Activated T-cell treated with anti-CD3 and anti-CD28 coated beads, Interleukin-2, amount 50 U/mL, for 4 hours (primary cell): Measurements from ENCODE around the gene UBD. TPM values are rescaled to one million over a fixed set of nuclear protein-coding genes. Genes with fewer than 3 reads are reported as not detected.

Experiments
- ATAC-seq, 2 donors: fragments of 200-7000 bp; cut with Tn5 transposase; one replicate each; pipeline ENCODE4 v1.10.0; 2021
- DNase-seq: peaks from one replicate; pipeline ENCODE4 v3.0.0-alpha.2; 2020
- H3K27me3 Mint-ChIP-seq: one replicate; pipeline ENCODE4 v1.8.0; 2021; ENCODE audit warnings: low read depth, mixed read lengths
- H3K36me3 Mint-ChIP-seq: one replicate; pipeline ENCODE4 v1.8.0; 2022; ENCODE audit warnings: mixed read lengths; ENCODE audit not compliant: insufficient read depth
- H3K4me1 Mint-ChIP-seq: one replicate; pipeline ENCODE4 v1.8.0; 2021; ENCODE audit warnings: low read depth, mixed read lengths
- H3K4me3 Mint-ChIP-seq: one replicate; pipeline ENCODE4 v1.8.0; 2021; ENCODE audit warnings: mild to moderate bottlenecking, moderate library complexity, mixed read lengths
- H3K9me3 Mint-ChIP-seq: one replicate; pipeline ENCODE4 v1.8.0; 2021; ENCODE audit warnings: mixed read lengths
- total RNA-seq, 3 donors: library from RNA; stranded (reverse); gene quantifications; one replicate each; pipeline ENCODE4 v1.2.1, GENCODE V29; 2021

UBD gene
- 1 to 10 TPM; 1.6 to 3.5 (median 3.3) TPM for total RNA-seq

DNA sequence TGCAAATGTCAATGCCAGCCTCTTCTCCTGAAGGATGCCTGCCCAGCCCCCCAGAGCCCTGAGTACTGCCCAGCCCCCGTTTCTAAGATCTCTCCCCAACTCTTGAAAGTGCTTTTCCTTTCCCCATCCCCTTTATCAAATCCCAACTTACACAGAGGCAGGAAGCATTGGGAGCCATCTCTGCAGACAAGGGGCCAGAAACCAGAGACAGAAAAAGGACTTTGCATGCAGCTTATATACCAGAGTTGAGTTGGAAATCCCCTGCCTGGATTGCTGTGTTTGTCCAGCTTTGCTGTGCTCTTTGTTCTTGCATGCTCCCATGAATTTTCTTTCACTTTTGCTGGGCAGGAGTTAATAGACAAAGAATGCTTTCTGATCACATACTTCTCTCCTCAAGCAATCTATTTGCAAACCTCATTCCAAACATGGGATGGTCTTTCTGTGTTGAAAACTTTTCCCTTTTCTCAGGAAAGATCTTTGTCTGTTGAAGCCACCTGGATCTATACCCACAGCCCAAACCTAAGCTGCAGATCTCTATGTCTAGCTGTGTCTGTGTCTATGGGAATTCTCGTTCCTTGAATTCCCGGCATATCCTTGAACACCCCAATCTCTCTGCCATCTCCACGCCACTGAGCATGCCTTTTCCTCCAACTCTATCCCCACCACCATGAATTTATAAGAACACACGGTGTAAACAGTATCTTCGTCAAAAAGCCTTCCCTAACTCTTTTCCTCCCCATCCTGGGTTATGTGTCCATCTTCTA, at the start of gene UBD:
UBD (minus strand) TSS at position 209 of the 764 bp plus-strand sequence; CDS start at position 178, 31 bp downstream.
- Mint-ChIP-seq H3K4me3 (no peak within 1 kb of the TSS), H3K9me3 (no peaks in the 10 kb centered on the region), H3K36me3 (no peaks in the 10 kb centered on the region), H3K27me3 (peaks cover 60% of the 10 kb centered on the region), H3K4me1 (peaks cover 6% of the 10 kb centered on the region)
- no peak for ATAC-seq
- DNase-seq: no peak

DNA sequence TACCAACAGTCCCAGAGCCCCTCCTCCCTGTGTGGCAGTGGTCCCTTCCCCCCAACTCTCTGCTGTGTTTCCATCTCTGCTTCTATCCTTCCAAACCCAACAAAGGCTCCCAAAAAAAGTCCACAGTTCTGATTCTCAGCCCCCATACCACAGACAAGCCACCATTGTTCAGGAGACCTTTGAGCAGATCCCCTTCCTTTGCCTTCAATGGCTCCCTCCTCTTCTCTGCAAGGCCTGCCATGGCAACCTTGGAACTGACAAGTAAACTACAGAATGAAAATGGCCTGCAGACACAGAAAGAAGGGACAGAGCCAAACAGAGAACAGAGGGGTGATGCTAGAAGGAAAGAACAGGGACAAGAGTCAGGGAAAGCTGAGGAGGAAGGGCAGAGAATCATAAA, 48.6 kb upstream of the UBD start:
- no peaks in the 10 kb centered on the region for H3K4me1 Mint-ChIP-seq
- no peaks in the 10 kb centered on the region for H3K9me3 Mint-ChIP-seq
- ATAC-seq: no peak
- no peaks in the 10 kb centered on the region for H3K27me3 Mint-ChIP-seq
- no peak overlapping the region for H3K4me3 Mint-ChIP-seq
- no peak for DNase-seq
- peaks cover 37% of the 10 kb centered on the region for H3K36me3 Mint-ChIP-seq

DNA sequence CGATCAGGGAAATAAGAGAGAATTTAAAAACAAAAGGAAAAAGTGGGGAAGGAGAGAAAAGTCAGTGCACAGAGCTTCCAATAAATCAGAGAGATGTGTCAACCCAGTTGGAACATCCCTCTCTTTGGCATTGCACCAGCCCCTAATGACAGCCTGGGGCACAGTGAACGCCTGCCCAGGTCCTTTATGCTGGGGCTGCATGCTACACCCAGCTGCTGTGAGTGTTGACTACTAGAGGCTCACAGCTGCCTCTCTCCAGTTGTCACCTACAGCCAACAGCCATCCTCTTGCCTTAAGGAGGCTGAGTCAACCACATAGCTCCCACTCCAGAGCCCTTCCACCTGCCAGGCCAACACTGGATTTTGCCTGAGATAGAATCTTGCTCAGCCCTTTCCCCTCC, 44.4 kb upstream of the UBD start:
- DNase-seq (no peak), ATAC-seq (no peak)
- H3K36me3 Mint-ChIP-seq: peaks cover 24% of the 10 kb centered on the region
- H3K4me1 Mint-ChIP-seq: no peaks in the 10 kb centered on the region
- H3K9me3 Mint-ChIP-seq: no peaks in the 10 kb centered on the region
- no peak overlapping the region for H3K4me3 Mint-ChIP-seq
- H3K27me3 Mint-ChIP-seq: no peaks in the 10 kb centered on the region

DNA sequence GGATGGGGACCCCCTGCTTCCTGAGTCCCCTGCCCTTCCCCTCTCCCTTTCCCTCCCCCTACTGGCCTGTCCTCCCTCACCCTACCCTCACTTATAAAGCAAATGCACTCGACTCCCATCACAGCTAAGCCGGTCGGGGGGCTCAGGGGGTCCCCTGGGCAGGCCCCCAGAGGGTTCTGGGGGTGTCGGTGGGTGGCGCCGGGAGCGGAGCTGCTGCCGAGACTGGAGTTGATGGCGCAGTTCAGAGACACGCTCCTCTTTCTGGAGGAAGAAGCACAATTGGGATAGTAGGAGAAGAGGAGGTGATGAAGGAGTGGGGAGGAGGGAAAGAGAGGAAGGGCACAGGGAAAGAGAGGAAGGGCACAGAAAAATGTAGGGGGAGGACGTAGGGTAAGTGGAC, 43.9 kb upstream of the UBD start:
- Mint-ChIP-seq H3K36me3 (peaks cover 21% of the 10 kb centered on the region), H3K27me3 (no peaks in the 10 kb centered on the region), H3K9me3 (no peaks in the 10 kb centered on the region), H3K4me3 (no peak overlapping the region), H3K4me1 (no peaks in the 10 kb centered on the region)
- ATAC-seq: no peak
- DNase-seq: no peak

DNA sequence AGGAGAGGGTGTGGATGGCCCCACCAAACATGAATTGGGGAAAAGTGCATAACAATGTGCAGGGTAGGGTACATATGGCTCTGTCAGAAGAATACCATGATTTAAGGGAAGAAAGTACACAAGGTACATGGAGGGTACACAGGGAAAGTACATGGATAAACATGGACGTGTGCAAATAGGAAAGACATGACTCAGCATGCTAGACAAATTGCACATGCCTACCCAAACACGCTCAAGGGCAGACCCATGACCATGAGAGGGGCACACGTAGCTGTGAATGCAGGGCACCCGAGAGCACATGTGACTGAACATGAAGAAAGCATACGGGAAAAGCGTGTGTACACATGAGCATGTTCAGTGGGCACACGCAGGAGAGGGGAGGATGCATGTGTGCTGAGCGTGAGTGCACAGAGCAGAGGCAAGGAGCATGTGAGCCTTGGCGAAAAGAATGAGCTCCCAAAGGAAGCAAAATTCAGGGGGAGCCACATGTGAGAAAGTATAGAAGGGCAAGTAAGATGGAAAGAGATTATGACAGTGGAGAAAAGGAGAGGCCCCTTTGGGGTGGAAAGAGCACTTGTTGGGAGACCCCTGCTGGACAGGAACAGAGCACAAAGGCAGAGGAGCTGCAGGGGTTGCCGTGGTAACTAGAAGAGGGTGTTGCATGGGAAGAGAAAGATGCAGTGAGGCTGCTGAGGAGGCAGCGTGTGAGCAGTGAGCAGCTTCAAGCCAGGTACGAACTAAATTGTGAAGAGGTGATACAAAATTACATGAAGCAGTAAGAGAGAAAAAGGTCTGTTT, 43.2 kb upstream of the UBD start:
- no peak overlapping the region for H3K4me3 Mint-ChIP-seq
- no peaks in the 10 kb centered on the region for H3K4me1 Mint-ChIP-seq
- peaks cover 16% of the 10 kb centered on the region for H3K36me3 Mint-ChIP-seq
- ATAC-seq (no peak), DNase-seq (no peak)
- H3K27me3 Mint-ChIP-seq: no peaks in the 10 kb centered on the region
- H3K9me3 Mint-ChIP-seq: no peaks in the 10 kb centered on the region

DNA sequence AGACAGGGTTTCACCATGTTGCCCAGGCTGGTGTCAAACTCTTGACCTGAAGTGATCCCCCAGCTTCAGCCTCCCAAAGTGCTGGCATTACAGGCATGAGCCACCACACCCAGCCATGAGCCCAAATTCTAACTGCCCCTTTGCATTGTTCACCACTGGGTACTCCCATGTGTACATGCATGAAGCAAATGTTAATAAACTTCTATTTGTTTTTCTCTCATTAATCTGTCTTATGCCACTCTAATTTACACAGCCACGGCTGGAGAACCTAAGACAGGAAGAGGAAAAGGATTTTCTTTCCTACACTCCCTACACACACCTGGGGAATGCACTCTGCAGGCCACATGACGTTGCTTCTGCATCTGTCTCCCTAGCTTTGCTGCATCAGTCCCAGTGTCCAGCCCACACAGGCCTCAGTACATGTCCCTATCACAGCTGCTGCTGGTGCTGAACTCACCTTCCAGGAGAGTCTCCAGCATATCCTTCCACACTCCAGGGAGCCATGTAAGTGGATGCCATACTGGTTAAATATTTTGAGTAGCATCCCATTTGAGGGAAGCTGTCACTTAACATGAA, 38.7 kb upstream of the UBD start:
- no peak for DNase-seq
- H3K4me3 Mint-ChIP-seq: no peak overlapping the region
- peaks cover 4% of the 10 kb centered on the region for H3K27me3 Mint-ChIP-seq
- no peak for ATAC-seq
- no peaks in the 10 kb centered on the region for H3K9me3 Mint-ChIP-seq
- H3K4me1 Mint-ChIP-seq: no peaks in the 10 kb centered on the region
- H3K36me3 Mint-ChIP-seq: peaks cover 3% of the 10 kb centered on the region

DNA sequence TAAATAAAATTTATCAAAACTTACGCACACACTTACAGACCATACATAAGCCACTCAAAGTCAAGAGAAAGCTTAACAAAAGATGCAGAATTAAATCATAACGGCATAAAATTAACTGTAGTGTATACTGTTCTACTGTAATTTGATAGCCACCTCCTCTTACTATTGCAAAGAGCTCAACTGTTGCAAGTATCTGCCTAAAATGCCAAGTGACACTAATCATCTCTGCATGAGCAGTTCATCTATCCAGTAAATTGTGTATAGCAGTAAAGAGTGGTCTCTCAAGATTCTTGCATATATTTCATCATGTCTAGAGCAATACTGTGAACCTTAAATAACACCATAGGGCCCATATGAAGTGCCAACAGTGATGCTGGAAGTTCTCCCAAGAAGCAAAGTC, 37.7 kb upstream of the UBD start:
- H3K27me3 Mint-ChIP-seq: peaks cover 8% of the 10 kb centered on the region
- H3K9me3 Mint-ChIP-seq: no peaks in the 10 kb centered on the region
- no peak overlapping the region for H3K4me3 Mint-ChIP-seq
- no peaks in the 10 kb centered on the region for H3K36me3 Mint-ChIP-seq
- ATAC-seq: no peak
- H3K4me1 Mint-ChIP-seq: no peaks in the 10 kb centered on the region
- no peak for DNase-seq

DNA sequence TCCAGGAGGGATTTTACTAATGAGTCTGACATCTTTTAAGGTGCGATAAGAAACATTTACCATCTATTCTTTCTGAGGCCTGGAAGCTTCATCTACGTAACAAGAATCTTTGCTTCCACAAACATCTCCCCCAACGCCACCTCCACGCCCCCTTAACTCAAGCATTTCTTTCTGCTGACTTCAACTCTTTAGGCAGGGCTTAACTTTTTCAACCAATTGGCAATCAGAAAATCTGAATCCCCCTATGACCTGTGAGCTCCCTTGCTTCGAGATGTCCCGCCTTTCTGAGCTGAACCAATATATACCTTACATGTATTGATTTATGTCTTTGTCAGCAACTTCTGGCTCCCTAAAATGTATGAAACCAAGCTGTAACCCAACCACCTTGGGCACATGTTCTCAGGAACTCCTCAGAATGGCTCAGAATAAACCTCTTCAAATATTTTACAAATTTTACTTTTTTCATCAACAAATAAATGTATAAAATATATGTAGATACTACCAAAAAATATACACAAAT, 36.9 kb upstream of the UBD start:
- Mint-ChIP-seq H3K9me3 (no peaks in the 10 kb centered on the region), H3K4me3 (no peak overlapping the region), H3K4me1 (no peaks in the 10 kb centered on the region), H3K27me3 (peaks cover 13% of the 10 kb centered on the region), H3K36me3 (no peaks in the 10 kb centered on the region)
- ATAC-seq (no peak), DNase-seq (no peak)

DNA sequence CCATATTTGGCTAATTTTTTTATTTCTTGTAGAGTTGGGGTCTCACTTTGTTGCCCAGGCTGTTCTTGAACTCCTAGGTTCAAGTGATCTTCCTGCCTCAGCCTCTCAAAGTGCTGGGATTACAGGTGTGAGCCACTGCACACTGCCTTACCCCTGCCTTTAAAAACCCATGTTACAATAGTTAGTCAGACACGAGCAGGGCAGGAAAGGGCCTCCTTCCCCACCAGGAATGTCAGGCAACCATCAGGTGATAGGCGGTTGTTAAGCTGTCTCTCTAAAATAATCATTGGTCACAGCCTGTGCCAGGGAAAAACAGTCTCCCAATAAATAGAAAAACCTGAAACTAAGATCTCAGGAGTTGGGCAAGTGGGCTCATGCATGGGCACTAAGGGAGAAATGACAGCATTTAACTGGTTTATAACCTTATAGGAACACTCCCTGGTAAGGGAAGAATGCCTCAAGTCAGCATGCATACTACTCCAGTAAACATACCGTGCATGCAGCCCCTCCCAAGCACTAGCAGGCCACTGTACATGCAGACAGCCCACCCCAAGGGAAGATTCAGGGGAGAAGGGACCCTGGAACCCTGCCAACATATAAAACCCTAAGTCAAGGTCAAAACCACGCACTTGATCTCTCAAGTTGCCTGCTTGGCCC, 33.8 kb upstream of the UBD start:
- Mint-ChIP-seq H3K4me3 (no peak overlapping the region), H3K36me3 (no peaks in the 10 kb centered on the region), H3K4me1 (no peaks in the 10 kb centered on the region), H3K27me3 (peaks cover 31% of the 10 kb centered on the region), H3K9me3 (no peaks in the 10 kb centered on the region)
- DNase-seq (no peak), ATAC-seq (no peak)

DNA sequence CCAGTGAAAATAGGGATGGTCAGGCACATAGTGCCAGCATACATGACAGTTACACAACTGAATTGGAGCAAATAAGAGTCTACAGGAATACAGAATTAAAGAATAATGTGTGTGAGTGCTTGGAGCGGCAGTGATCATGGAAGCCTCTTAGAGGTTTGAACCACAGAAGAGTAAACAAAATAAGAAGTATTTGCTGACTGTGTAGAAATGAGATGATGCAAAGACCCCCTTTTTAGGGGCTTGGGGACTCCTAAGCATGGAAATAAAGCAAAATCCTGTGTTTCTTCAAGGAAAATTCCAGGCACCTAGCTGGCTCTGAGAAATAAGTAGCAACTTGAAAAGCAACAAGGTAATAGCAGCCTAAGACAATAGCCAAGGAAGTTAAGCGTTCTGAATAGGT, 32.1 kb upstream of the UBD start:
- H3K9me3 Mint-ChIP-seq: no peaks in the 10 kb centered on the region
- H3K4me3 Mint-ChIP-seq: no peak overlapping the region
- no peaks in the 10 kb centered on the region for H3K36me3 Mint-ChIP-seq
- peaks cover 36% of the 10 kb centered on the region for H3K27me3 Mint-ChIP-seq
- no peak for ATAC-seq
- H3K4me1 Mint-ChIP-seq: no peaks in the 10 kb centered on the region
- DNase-seq: no peak

DNA sequence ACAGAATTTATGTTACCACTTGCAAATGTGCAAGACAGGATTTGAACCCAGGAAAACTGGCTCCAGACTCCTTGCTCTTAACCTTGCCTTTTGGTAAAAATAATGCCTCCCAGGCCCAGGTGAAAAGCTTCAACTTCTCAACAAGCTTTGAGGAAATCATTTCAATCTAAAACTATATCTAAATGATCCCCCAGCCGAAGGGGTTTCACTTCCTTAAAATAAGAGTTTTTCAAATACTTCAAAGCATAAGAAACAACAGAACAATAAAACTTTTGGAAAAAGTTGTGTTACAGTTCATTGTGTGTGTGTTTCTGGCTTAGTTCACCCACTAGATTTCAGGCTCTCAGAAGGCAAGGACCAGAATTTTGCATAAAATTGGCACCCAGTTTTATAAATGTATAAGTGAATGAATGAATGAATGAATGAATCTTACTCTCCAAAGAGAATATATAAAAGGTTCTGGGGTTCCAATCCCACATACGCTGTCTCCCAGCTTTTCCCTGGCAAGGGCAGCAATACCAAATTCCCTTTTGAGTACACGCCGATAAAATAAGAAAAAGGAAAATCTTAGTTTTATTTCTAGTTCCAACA, 30.8 kb upstream of the UBD start:
- Mint-ChIP-seq H3K27me3 (peaks cover 43% of the 10 kb centered on the region), H3K9me3 (no peaks in the 10 kb centered on the region), H3K4me3 (no peak overlapping the region), H3K4me1 (no peaks in the 10 kb centered on the region), H3K36me3 (no peaks in the 10 kb centered on the region)
- DNase-seq (no peak), ATAC-seq (no peak)

DNA sequence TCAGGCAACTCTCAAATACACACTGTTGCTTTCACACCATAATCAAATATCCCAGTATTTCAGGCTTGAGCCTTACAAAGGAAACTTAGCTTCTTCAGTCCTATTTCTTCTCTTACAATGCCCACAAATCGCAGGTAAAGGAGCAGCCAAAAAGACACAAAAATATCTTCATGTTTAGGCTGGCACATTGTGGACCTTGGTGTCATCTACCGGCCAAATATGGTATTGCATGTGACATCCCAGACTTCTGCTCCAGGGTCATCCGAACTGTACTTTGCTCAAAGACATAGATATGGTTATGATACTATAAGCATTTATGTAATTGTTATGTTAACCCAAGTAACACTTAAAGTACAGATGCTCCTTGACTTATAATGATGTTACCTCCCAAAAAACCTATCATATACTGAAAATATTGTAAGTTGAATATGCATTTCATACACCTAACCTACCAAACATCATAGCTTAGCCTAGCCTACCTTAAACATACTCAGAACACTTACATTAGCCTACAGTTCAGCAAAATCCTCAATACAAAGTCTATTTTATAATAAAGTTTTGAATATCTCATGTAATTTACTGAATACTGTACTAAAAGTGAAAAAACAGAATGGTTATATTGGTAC, 30.0 kb upstream of the UBD start:
- Mint-ChIP-seq H3K9me3 (no peaks in the 10 kb centered on the region), H3K4me3 (no peak overlapping the region), H3K36me3 (no peaks in the 10 kb centered on the region), H3K27me3 (peaks cover 45% of the 10 kb centered on the region), H3K4me1 (no peaks in the 10 kb centered on the region)
- ATAC-seq (peak; percentile 52 to 53), DNase-seq (peak; percentile 45)

DNA sequence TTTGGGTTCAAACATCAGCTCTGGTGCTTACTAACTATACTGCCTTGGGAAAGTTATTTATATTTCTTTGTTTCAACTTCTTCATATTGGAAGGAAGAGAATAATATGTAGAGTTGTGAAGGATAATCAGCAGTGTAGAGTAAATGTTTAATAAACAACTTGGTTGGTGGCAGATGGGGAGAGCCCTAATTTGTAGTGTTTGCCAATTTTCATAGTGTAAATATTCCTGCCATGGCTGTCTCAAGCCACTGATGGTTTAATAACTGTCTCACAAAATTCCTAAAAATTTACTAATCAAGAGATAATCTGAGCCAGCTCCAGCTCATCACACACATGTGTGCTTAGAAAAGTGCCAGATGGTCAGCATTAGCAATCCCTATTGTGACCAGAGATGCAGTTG, 25.3 kb upstream of the UBD start, which contains the start of gene OR2H2:
OR2H2 (plus strand) TSS at position 301 of the 400 bp plus-strand sequence. CDS start 2,824 bp downstream, outside the sequence.
- H3K27me3 Mint-ChIP-seq: peaks cover 31% of the 10 kb centered on the region
- no peak for ATAC-seq

More for the DNA sequence above, 25.3 kb upstream of the UBD start, which contains the start of gene OR2H2:
- no peaks in the 10 kb centered on the region for H3K4me1 Mint-ChIP-seq
- H3K36me3 Mint-ChIP-seq: no peaks in the 10 kb centered on the region
- no peak for DNase-seq
- no peak within 1 kb of the TSS for H3K4me3 Mint-ChIP-seq
- H3K9me3 Mint-ChIP-seq: no peaks in the 10 kb centered on the region
